HG03064 (cell line): Measurements from ENCODE around the gene RDH5.

ENCODE experiments used
- ATAC-seq: cut with Tn5 transposase; IDR thresholded peaks from one replicate; pipeline ENCODE4 v1.9.1; 2021; ENCODE audit warnings: low read depth; ENCODE audit not compliant: unreplicated experiment

Gene RDH5, protein sequence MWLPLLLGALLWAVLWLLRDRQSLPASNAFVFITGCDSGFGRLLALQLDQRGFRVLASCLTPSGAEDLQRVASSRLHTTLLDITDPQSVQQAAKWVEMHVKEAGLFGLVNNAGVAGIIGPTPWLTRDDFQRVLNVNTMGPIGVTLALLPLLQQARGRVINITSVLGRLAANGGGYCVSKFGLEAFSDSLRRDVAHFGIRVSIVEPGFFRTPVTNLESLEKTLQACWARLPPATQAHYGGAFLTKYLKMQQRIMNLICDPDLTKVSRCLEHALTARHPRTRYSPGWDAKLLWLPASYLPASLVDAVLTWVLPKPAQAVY

DNA sequence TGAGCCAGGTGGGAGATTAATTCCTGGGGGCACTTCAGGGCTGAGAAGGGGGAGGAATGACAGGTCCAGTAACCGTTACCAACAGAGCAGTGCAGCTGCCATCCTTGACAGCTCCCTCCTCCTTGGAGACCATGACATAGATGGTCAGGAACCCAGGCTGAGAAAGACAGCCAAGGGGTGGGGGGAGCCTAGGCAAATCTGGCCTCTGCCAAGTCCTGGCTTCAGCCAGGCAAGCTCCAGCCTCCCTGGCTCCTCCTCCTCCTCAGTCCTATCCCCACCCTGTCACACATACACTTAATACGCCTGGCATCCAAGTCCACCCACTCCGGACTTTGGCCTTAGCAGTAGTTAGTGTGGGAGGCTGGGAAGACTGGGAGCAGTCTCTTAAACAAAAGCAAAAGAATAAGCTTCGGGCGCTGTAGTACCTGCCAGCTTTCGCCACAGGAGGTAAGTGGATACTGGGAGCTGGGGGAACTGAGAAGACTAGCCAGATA, at the start of gene RDH5:
RDH5 (plus strand) TSS at position 323 of the 494 bp plus-strand sequence. CDS start 792 bp downstream, outside the sequence.
- no peak for ATAC-seq

DNA sequence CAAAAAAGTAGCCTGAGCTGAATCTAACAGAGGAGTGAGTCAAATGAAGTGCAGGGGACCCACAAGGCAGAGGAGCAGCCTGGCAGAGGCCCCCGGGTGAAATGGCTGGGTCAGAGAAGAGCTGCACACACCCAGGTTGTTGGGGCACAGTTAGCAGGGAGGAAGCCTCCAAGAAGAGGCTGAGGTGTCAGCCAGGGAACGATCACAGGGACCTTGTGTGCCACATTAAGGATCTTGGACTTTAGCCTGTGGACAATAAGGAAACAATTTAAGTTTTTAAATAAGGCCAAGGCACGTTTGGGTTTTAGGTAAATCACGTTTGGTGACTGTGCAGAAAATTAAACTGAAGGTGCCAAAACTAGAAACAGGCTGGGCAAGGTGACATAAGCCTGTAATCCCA, 48.4 kb upstream of the RDH5 start:
- ATAC-seq = no peak

DNA sequence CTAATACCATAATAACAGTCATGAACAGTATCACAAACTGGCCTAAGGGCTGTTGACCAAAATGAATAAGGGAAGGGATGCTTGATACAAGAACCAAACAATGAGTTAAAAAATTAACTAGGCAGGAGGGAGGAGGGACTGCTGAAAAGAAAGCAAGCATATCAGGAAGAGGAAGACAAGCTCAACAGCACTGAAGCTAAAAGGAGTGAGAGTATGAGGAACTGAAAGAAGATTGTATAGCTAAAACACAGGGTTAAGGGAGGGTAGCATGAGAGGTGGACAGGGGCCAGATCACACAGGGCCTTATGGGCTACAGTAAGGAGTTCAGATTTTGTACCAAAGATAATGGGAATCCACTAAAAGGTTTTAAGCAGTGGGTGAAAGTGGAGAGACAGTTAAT, 46.6 kb upstream of the RDH5 start:
- ATAC-seq = peak; percentile 98

DNA sequence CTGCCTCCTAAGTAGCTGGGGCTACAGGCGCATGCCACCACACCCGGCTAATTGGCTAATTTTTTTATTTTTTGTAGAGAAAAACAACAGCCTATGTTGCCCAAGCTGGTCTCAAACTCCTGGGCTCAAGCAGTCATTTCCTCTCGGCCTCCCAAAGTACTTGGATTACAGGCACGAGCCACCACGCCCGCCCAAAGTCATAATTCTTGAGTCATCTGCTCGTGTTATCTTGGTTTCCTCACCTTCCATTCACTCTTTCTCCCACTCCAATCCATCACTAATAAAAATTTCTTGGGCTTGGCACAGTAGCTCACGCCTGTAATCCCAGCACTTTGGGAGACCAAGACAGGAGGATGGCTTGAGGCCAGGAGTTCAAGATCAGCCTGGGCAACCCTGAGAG, 44.5 kb upstream of the RDH5 start:
- no peak for ATAC-seq

DNA sequence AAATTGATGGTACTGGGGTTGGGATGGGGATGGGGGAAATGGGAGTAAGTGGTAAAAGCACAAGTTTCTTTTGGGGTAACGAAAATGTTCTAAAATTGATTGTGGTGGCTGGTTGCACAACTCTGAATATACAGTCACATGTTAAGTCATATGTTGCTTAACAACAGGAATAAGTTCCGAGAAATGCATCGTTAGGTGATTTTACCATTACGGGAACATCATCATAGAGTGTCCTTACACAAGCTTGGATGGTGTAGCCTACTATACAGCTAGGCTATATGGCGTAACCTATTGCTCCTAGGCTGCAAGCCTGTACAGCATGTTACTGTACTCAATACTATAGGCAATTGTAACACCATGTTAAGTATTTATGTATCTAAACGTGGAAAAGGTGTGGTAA, 43.5 kb upstream of the RDH5 start:
- ATAC-seq = no peak

DNA sequence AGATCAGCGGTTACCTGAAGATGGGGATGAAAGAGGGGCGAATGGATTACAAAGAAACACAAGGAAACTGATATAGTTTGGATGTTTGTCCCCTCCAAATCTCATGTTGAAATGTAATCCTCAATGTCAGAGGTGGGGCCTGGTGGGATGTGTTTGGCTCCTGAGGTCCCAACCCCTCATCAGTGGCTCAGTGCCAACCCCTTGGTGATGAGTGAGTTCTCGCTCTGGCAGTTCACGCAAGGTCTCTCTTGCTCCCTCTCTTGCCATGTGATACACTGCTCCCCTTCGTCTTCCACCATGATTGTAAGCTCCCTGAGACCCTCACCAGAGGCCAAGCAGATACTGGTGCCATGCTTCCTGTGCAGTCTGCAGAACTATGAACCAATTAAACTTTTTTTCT, 40.5 kb upstream of the RDH5 start:
- no peak for ATAC-seq

DNA sequence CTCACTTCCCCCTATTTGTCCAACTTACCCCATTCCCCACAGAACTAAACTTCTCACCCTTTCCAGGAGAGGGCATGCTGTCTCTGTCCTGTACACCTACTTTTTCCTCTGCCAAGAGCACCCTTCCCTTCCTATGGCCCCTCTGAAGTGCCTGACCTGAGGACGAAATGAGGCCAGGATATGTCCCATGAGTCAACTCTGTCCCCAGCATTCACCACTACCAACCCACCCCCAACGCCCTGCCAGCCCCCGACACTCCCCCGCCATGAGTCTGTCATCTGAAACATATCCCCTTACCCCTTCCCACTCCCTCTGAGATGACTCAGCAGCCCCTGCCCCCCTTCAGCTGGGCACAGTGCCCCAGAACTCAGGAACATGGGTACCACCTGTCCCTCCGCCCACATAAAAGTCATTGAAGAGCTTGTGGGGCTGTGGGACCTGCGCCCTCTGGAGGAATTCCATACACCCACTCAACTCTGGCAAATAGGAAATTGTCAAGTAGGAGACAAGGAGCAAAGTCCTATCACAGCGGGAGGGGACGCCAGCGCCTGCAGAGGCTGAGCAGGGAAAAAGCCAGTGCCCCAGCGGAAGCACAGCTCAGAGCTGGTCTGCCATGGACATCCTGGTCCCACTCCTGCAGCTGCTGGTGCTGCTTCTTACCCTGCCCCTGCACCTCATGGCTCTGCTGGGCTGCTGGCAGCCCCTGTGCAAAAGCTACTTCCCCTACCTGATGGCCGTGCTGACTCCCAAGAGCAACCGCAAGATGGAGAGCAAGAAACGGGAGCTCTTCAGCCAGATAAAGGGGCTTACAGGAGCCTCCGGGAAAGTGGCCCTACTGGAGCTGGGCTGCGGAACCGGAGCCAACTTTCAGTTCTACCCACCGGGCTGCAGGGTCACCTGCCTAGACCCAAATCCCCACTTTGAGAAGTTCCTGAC, 38.8 kb upstream of the RDH5 start:
- ATAC-seq = no peak

DNA sequence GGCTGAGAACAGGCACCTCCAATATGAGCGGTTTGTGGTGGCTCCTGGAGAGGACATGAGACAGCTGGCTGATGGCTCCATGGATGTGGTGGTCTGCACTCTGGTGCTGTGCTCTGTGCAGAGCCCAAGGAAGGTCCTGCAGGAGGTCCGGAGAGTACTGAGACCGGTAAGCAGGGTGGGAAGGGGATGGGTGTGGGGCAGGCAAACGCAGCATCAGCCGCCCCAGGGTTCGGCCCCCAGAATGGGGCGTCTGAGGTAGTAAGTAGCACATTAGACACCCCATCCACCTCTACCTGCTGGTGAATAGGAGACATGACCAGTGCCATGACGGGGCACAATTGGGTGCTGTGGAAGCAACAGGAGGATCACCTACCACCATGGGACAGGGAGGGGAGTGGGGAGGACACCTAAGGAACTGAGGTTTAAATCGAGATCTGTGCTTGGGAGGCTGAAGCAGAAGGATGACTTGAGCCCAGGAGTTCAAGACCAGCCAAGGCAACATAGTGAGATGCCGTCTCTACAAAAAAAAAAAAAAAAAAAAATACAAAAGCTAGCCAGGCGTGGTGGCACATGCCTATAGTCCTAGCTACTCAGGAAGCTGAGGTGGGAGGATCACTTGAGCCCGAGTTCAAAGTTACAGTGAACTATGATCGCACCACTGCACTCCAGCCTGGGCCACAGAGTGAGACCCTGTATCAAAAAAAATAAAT, 38.0 kb upstream of the RDH5 start:
- no peak for ATAC-seq

DNA sequence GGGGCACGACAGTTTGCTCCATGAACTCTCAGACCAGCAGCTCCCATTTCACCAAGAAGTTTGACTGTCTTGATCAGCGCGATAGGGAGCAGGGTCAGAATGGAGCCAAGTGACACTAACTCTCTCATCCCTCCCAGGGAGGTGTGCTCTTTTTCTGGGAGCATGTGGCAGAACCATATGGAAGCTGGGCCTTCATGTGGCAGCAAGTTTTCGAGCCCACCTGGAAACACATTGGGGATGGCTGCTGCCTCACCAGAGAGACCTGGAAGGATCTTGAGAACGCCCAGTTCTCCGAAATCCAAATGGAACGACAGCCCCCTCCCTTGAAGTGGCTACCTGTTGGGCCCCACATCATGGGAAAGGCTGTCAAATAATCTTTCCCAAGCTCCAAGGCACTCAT, 36.5 kb upstream of the RDH5 start:
- ATAC-seq = no peak

DNA sequence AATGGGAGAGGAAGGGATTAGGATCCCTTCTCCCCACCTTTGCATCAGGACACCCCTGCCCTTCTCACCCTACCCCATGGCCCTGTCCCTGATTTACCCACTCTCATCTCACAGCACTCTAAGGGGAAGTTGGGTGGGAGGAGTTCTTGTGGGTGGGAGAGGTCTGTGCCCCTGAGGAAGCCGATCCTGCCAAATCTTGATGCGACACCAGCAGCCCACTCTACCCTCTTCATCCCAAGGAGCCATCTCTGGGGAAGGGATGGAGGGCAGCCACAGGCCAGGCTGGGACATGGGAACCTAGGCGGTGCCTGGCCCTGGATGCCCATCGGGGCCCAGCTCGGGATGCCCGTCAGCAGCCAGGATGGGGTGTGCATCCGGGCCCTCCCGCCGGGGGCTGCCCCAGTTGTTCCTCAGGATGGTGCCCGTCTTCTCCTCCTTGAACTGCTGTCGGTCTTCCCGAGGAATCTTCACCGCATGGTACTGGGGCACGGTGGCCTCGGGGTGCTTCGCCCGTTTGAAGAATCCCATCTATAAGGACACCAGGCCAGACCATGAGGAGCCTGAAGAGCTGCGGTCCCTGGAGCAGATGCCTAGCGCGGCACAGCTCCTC, 35.3 kb upstream of the RDH5 start:
- no peak for ATAC-seq

DNA sequence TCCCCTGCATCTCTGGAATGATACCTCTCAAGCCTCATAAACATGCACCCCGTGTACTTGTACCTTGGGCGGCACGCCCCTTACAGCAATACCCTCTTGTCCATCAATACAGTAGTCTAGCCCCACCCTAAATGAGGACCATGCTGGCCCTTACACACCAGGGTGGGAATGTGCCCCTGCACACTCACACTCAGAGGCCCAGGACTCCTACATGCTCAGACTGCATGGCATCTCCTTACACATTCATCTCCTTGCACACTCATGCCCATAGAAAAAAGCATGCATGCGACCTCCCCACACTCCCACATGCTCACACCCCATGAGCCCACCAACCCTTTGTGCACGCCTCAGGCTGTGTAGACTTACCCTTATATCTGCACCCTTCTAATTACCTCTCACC, 34.5 kb upstream of the RDH5 start:
- ATAC-seq = no peak

DNA sequence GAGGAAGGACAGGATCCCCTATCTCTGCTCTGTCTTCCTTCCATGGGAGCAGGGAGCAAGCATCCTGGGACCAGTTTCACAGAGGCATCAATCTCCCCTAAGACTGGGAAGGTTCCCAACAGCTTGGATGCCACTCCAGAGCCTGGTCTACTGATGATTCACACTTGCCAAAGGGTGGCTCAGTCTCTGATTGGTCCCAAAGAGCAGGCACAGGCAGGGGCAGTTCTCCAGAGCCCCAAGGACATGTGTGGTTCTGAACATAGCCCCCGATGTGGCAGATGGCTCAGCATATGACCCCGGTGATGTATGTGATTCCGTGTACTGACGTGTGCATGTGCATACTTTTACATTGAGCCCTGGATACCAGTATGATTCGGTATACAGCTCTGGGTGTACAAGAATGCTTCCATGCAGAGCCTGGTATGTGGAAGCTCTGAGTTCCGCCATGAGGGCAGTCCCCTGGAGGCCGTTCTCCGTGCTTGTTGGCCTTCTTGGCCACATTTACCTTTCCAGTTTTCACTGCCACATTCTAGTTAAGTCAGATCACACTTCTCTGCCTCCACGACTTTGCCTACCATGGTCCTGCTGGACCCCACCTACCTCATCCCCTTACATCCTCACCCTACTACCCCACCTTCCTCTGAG, 33.7 kb upstream of the RDH5 start:
- ATAC-seq = no peak

DNA sequence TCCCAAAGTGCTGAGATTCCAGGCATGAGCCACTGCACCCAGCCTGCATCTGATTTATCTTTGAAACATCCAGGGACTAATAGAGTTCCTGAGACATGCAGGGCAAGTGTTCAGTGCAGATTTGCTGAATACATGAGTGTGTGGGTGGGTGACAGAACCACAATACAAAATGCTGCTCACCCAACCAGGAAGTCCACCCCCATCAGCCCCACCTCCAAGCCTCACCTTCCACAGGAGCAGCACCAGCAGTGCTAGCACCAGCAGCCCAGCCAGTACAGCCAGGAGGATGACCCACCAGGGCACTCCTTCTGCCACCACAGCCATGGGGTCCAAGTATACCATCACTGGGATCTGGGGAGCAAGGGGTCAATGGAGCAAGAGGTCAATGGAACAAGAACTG, 32.4 kb upstream of the RDH5 start:
- ATAC-seq = no peak

DNA sequence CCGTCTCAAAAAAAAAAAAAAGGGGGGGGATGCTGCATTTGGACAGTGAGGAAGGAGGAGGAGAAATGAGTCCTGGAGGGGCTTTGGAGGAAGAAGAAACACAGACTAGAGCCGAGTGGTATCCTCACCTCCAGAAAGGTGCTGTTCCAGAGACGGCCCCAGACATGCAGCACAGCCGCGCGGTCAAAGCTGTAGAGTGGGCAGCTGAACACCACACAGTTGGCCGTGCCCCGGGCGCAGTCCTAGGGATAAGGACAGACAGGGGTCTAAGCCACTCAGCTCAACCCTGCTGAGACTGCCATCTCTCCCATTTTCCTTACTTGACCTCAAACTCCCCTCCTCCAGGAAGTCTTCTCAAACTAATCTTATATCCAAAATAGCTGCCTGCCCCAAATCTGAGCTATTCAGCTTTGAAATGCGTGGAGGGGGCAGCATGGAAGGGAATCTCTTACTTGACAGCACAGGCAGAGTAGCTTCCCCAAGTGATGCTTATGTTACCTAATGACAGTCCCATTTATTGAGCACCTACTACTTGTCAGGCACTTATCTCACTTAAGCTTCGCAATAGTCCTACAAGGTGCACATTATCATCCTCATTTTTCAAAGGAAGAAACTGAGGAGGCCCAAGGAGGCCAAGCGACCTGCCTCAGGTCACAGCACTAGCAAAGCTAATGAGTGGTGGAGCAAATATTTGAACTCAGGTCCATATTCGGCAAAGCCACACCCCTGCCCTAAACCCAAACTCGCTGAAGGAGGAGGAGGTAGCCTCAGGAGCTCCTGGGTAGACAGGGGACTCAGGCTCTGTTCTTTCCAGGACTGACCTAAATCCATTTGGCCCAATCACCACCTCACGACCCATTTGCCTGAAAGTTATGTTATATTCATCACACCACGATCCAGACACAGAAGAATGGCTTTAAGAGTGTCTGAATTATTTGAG, 31.2 kb upstream of the RDH5 start:
- ATAC-seq = no peak

DNA sequence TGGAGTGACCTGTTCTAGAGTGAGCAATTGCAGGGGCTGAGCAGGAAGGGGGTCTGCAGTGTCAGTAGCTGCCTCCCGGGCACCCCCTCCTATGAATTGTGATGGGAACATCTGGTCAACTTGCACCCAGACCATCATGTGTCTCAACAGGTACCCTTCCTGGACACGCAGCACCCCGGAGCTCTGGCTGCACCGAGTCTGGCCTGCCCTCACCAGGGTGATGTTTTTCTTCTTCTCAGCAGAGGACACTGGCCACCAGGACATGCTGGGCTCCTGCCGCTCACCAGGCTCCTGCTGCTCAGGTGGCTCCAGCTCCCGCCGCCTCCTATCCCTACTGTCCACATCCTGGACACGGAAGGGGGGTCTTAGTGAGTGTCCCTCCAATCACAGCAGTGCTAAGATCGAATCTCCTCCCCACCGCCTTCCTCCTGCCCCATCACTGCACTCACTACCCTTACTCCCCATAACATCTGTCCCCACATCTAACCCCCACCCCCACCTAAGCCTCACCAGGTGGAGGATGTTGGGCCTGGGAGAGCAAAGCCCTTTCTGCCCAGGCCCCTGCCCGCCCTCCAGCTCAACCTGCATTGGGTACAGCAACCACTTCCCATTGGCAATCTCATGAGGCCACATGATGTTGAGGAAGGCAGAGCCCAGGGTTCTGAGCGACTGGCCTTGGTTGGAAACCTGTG, 27.4 kb upstream of the RDH5 start:
- ATAC-seq = no peak

DNA sequence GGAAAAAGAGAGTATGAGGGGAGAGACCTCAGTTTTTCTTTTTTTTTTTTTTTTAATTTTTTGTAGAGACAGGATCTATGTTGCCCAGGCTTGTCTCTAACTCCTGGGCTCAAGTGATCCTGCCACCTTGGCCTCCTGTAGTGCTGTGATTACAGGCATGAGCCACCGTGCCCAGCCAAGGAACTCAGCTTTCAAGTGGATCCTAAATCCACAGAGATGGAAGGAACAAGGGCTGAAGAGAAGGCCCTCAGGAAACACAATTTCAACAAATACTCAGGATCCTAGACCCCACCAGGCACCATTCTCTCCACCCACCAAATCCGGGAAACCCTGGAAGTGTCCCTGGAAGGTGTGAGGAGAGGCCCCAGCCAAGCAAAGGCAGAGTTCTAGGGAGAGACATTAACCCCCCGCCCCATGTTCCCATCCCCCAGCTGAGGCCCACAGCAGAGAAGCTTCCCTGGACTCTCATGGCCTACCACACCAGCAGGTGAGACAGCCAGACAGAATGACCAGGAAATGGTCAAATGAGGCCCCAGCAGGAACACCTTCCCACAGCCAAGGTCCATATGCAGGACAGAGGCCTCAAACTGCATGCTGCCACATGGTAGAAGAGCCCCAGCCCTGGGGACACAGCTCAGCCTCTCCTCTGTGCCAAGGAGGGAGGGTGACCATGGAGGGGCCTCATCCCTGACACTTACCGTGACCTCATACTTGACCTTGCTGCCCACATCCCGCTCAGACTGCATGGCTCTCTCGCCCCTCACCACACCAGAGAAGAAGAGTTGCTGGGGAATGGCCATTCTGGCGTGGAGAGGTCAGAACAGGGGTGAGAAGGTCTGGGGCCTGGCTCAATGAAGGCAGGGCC, 26.6 kb upstream of the RDH5 start:
- no peak for ATAC-seq

DNA sequence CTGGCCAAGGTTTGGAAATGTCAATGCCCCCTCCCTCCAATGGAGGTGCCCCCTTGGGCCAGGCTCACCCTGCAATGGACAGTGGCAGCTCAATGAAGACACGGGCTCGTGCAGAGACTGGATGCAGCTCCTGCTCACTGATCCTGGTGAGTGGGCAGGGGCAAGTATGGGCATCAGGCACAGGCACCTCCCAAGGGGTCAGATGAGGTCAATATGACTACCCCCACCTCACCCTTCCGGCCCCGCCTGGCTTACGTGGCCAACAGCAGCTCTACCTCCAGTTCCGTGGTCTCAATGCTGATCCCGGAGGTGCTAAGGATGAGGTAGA, 26.0 kb upstream of the RDH5 start:
- ATAC-seq = no peak

DNA sequence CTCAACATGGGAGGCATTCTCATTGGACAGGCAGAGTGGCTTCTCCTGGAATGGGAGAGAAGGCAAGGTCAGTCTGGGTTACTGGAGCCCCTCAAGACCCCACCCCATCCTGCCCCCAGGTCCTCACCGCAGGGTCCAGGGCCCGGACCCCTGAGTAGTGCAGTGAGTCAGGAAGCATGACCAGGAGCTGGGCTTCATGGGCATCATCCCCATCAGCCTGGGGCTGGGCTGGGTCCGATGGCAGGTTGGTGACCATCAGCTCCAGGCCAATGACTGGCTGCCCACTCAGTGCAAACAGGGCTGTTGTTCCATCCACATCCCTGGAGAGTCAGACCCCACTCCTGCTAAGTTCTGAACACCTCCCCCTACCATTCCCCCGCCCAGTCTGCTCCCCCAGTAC, 25.5 kb upstream of the RDH5 start:
- ATAC-seq = no peak
